AG04450 (cell line): ENCODE results near the gene GUCA2A. TPM values are rescaled to one million over a fixed set of nuclear protein-coding genes. Genes with fewer than 3 reads are reported as not detected.

Experiments
- CTCF ChIA-PET: fragments of 300-600, 350-600 bp; formaldehyde crosslinking; extraction: SDS; loops from one replicate; lab custom pipeline; 2022; ENCODE audit warnings: antibody characterized with exemption, inconsistent platforms; lab: Charles Lee
- POLR2A ChIA-PET: fragments of 350-600 bp; formaldehyde crosslinking; extraction: SDS; loops from one replicate; lab custom pipeline; 2021; ENCODE audit warnings: antibody characterized with exemption, inconsistent platforms; lab: Yijun Ruan, JAX
- DNase-seq: peaks from one replicate; pipeline ENCODE4 v3.0.0-alpha.2; 2011; ENCODE audit warnings: low read depth, low spot score
- H3K27ac ChIP-seq: one replicate; pipeline ENCODE4 v1.5.1; 2012; ENCODE audit warnings: low read depth, low read length, control low read depth
- H3K27me3 ChIP-seq: one replicate; pipeline ENCODE4 v1.6.0; 2012; ENCODE audit warnings: low read length; ENCODE audit not compliant: control insufficient read depth, insufficient read depth
- H3K4me3 ChIP-seq: 2 replicates; pipeline ENCODE4 v1.5.1; 2011; ENCODE audit warnings: mild to moderate bottlenecking, low read depth, low read length, control low read depth
- H3K9me3 ChIP-seq: 2 replicates; pipeline ENCODE4 v1.5.1; 2012; ENCODE audit warnings: low read length; ENCODE audit not compliant: control insufficient read depth, insufficient read depth
- CTCF ChIP-seq: IDR thresholded peaks from 2 replicates; pipeline ENCODE4 v1.5.1; 2011; ENCODE audit warnings: low read depth, low read length, control low read depth, inconsistent platforms
- polyA plus RNA-seq: library from polyadenylated mRNA; depleted of rRNA; stranded (reverse); fragments of >200 nt; gene quantifications from 2 replicates; pipeline ENCODE4 v1.2.3, GENCODE V29; 2011; rRNA removed

GUCA2A gene
- polyA plus RNA-seq, 1 experiment: not detected

GRCh38 chr1:42117214-42117613 lies 47.3 kb downstream of the GUCA2A start:
- CTCF ChIA-PET: no interaction called here
- no peak for TF ChIP-seq CTCF

GRCh38 chr1:42114229-42114628 lies 50.3 kb downstream of the GUCA2A start:
- Histone ChIP-seq H3K27me3 (peaks cover 9% of the 10 kb centered on the region), H3K9me3 (no peaks in the 10 kb centered on the region), H3K4me3 (no peak overlapping the region), H3K27ac (no peak overlapping the region)
- no peak for TF ChIP-seq CTCF
- no peak for DNase-seq
- ChIA-PET POLR2A (no interaction called here), CTCF (no interaction called here)

More at GRCh38 chr1:42117214-42117613, 47.3 kb downstream of the GUCA2A start:
- no peak for DNase-seq
- no peaks in the 10 kb centered on the region for H3K9me3 ChIP-seq
- H3K27ac ChIP-seq: no peak overlapping the region
- POLR2A ChIA-PET: no interaction called here
- H3K27me3 ChIP-seq: peaks cover 4% of the 10 kb centered on the region
- H3K4me3 ChIP-seq: no peak overlapping the region

Other genes starting within 250 kb of the GUCA2A start
- 4.8 and 5.0 TPM in 2 replicates for gene HIVEP3, start 245.8 kb downstream of the GUCA2A start, polyA plus RNA-seq
- not detected in 2 replicates for gene GUCA2B, start 11.3 kb downstream of the GUCA2A start, polyA plus RNA-seq
- 31.4 and 36.2 TPM in 2 replicates for gene FOXJ3, start 170.5 kb upstream of the GUCA2A start, polyA plus RNA-seq
- gene RIMKLA, start 216.0 kb upstream of the GUCA2A start, polyA plus RNA-seq: not detected in 2 replicates